ENCODE measurements around the gene OSM. TPM values are rescaled to one million over a fixed set of nuclear protein-coding genes. Genes with fewer than 3 reads are reported as not detected.
A peak's percentile ranks its signal among the peaks of the same experiment; 100 is the strongest.

The OSM gene
- total RNA-seq, 1 donor from 2014 or later: not detected

- TF ChIP-seq, protein P1, sequence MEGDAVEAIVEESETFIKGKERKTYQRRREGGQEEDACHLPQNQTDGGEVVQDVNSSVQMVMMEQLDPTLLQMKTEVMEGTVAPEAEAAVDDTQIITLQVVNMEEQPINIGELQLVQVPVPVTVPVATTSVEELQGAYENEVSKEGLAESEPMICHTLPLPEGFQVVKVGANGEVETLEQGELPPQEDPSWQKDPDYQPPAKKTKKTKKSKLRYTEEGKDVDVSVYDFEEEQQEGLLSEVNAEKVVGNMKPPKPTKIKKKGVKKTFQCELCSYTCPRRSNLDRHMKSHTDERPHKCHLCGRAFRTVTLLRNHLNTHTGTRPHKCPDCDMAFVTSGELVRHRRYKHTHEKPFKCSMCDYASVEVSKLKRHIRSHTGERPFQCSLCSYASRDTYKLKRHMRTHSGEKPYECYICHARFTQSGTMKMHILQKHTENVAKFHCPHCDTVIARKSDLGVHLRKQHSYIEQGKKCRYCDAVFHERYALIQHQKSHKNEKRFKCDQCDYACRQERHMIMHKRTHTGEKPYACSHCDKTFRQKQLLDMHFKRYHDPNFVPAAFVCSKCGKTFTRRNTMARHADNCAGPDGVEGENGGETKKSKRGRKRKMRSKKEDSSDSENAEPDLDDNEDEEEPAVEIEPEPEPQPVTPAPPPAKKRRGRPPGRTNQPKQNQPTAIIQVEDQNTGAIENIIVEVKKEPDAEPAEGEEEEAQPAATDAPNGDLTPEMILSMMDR (IDR thresholded peaks at IDR 0.05; ENCODE audit: insufficient read depth, low read length, severe bottlenecking): peak; percentile 28
- DNase-seq (ENCODE audit: low read depth): no peak
- H3K4me3 ChIP-seq (ENCODE audit: low read depth, low read length): peak within 1 kb of the TSS; percentile 60
- no peaks in the 10 kb centered on the region for H3K27me3 ChIP-seq (ENCODE audit: control insufficient read depth, insufficient read depth, low read length)
- no peaks in the 10 kb centered on the region for H3K36me3 ChIP-seq (ENCODE audit: control insufficient read depth, insufficient read depth, low read length)
- no peak for FAIRE-seq
Observed at GRCh38 chr22:30245985-30246813, 20.5 kb downstream of the OSM start, which contains the start of gene LIF. LIF (minus strand) TSS chr22:30246759; CDS start chr22:30246695, 64 bp downstream.

- no peak for FAIRE-seq
- DNase-seq (ENCODE audit: low read depth): no peak
- H3K36me3 ChIP-seq (ENCODE audit: control insufficient read depth, insufficient read depth, low read length): no peaks in the 10 kb centered on the region
- no peaks in the 10 kb centered on the region for H3K27me3 ChIP-seq (ENCODE audit: control insufficient read depth, insufficient read depth, low read length)
- TF ChIP-seq, protein P1 (IDR thresholded peaks at IDR 0.05; ENCODE audit: insufficient read depth, low read length, severe bottlenecking): no peak
- H3K4me3 ChIP-seq (ENCODE audit: low read depth, low read length): peak overlapping the region; percentile 60
Observed at GRCh38 chr22:30245181-30245984, 21.3 kb downstream of the OSM start.

GRCh38 chr22:30244641-30245040, 22.0 kb downstream of the OSM start:
- Histone ChIP-seq H3K27me3 (ENCODE audit: control insufficient read depth, insufficient read depth, low read length) (no peaks in the 10 kb centered on the region), H3K4me3 (ENCODE audit: low read depth, low read length) (no peak overlapping the region), H3K36me3 (ENCODE audit: control insufficient read depth, insufficient read depth, low read length) (no peaks in the 10 kb centered on the region)
- TF ChIP-seq, protein P1 (IDR thresholded peaks at IDR 0.05; ENCODE audit: insufficient read depth, low read length, severe bottlenecking): no peak
- no peak for FAIRE-seq
- no peak for DNase-seq (ENCODE audit: low read depth)

DNA sequence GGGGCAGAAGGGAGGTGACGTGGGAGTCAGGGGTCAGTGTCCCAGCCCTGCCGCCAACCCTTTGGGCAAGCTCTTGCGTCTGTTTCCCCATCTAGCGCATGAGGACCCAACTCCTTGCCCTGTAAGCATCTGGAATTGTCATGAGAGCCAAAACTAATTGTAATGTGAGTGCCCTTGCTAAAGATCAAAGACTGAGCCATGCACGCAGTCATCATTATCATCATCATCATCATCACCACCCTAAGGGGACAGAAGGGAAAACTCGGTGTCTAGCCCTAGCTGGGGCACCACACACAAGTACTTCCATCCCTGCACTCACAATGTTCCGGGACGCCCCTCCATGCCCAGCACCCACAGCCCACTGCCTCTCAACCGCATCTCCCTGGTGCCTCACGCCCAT, 22.6 kb downstream of the OSM start:
- FAIRE-seq (peak; percentile 60), DNase-seq (ENCODE audit: low read depth) (no peak)
- TF ChIP-seq, protein P1 (IDR thresholded peaks at IDR 0.05; ENCODE audit: insufficient read depth, low read length, severe bottlenecking): no peak
- Histone ChIP-seq H3K4me3 (ENCODE audit: low read depth, low read length) (no peak overlapping the region), H3K36me3 (ENCODE audit: control insufficient read depth, insufficient read depth, low read length) (no peaks in the 10 kb centered on the region), H3K27me3 (ENCODE audit: control insufficient read depth, insufficient read depth, low read length) (no peaks in the 10 kb centered on the region)

- Histone ChIP-seq H3K36me3 (ENCODE audit: control insufficient read depth, insufficient read depth, low read length) (no peaks in the 10 kb centered on the region), H3K4me3 (ENCODE audit: low read depth, low read length) (no peak overlapping the region), H3K27me3 (ENCODE audit: control insufficient read depth, insufficient read depth, low read length) (no peaks in the 10 kb centered on the region)
- DNase-seq (ENCODE audit: low read depth): no peak
- TF ChIP-seq, protein P1 (IDR thresholded peaks at IDR 0.05; ENCODE audit: insufficient read depth, low read length, severe bottlenecking): no peak
- no peak for FAIRE-seq
Observed at GRCh38 chr22:30243661-30244060, 23.0 kb downstream of the OSM start.

Measured in bronchial epithelial cell (primary cell).